Nephron (organoid): ENCODE measurements around the gene DENND1B.

Experiments
- H3K27ac Mint-ChIP-seq, 3 experiments: 2 replicates each; pipeline ENCODE4 v1.8.0; 2020; ENCODE audit warnings: mixed read lengths in 3 of 3, mild to moderate bottlenecking in 2 of 3, moderate library complexity in 1 of 3
- H3K27me3 Mint-ChIP-seq: 2 replicates; pipeline ENCODE4 v1.8.0; 2021; ENCODE audit warnings: low read depth, mild to moderate bottlenecking, moderate library complexity, mixed read lengths
- H3K36me3 Mint-ChIP-seq: 2 replicates; pipeline ENCODE4 v1.8.0; 2020; ENCODE audit warnings: low read depth, mixed read lengths
- H3K4me1 Mint-ChIP-seq: 2 replicates; pipeline ENCODE4 v1.8.0; 2020; ENCODE audit warnings: mixed read lengths
- H3K4me3 Mint-ChIP-seq, 3 experiments: 2 replicates each; pipeline ENCODE4 v1.8.0; 2020; ENCODE audit warnings: mild to moderate bottlenecking in 3 of 3, mixed read lengths in 3 of 3, moderate library complexity in 2 of 3
- H3K9me3 Mint-ChIP-seq: 2 replicates; pipeline ENCODE4 v1.8.0; 2020; ENCODE audit warnings: mixed read lengths
- TF ChIP-seq, protein P1 (sequence below), 3 experiments: fragments of 200-600 bp; sonication (generic); IDR thresholded peaks; one replicate each; pipeline ENCODE4 v1.5.0; 2021; ENCODE audit warnings: antibody characterized with exemption in 3 of 3; ENCODE audit not compliant: unreplicated experiment in 3 of 3

Gene DENND1B

DNA sequence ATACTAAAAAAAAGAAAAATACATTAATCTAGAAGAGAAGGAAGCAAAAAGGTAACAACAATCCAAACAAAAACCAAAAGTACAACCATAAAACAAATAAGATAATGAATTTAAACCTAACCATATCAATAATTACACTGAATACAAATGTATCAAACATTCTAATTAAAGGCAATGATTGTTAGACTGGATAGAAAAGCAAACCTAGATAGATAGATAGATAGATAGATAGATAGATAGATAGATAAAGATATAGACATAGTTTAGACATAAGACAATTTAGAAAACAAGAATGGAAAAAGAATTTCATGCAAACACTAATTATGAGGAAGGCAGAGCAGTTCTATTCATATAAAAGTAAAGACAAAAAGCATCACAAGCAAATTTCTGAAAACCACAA, 24.9 kb downstream of the DENND1B start:
- Mint-ChIP-seq H3K4me1 (no peaks in the 10 kb centered on the region), H3K36me3 (peaks cover 39% of the 10 kb centered on the region), H3K27me3 (no peaks in the 10 kb centered on the region), H3K9me3 (peaks cover 6% of the 10 kb centered on the region), H3K4me3 (no peak overlapping the region), H3K27ac (no peak overlapping the region)
- TF ChIP-seq, protein P1, sequence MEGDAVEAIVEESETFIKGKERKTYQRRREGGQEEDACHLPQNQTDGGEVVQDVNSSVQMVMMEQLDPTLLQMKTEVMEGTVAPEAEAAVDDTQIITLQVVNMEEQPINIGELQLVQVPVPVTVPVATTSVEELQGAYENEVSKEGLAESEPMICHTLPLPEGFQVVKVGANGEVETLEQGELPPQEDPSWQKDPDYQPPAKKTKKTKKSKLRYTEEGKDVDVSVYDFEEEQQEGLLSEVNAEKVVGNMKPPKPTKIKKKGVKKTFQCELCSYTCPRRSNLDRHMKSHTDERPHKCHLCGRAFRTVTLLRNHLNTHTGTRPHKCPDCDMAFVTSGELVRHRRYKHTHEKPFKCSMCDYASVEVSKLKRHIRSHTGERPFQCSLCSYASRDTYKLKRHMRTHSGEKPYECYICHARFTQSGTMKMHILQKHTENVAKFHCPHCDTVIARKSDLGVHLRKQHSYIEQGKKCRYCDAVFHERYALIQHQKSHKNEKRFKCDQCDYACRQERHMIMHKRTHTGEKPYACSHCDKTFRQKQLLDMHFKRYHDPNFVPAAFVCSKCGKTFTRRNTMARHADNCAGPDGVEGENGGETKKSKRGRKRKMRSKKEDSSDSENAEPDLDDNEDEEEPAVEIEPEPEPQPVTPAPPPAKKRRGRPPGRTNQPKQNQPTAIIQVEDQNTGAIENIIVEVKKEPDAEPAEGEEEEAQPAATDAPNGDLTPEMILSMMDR (IDR thresholded peaks at IDR 0.05; ENCODE audit: unreplicated experiment in 3 of 3) = no peak

DNA sequence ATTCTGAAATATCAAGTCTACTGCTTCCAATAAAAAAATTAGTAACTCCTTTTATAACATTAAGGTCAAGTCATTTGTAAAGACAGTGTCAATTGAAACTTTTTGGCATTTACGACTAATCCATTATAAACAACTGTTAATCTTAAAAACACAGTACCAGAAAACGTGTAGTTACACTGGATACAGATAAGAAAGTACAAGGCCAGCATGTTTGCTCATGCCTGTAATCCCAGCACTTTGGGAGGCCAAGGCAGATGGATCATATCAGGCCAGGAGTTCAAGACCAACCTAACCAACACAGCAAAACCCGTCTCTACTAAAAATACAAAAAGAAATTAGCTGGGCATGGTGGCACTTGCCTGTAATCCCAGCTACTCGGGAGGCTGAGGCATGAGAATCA, 29.4 kb downstream of the DENND1B start:
- Mint-ChIP-seq H3K27me3 (no peaks in the 10 kb centered on the region), H3K36me3 (peaks cover 30% of the 10 kb centered on the region), H3K9me3 (peaks cover 11% of the 10 kb centered on the region), H3K4me3 (no peak overlapping the region), H3K27ac (no peak overlapping the region), H3K4me1 (no peaks in the 10 kb centered on the region)
- TF ChIP-seq, protein P1 (IDR thresholded peaks at IDR 0.05; ENCODE audit: unreplicated experiment in 3 of 3) = no peak

DNA sequence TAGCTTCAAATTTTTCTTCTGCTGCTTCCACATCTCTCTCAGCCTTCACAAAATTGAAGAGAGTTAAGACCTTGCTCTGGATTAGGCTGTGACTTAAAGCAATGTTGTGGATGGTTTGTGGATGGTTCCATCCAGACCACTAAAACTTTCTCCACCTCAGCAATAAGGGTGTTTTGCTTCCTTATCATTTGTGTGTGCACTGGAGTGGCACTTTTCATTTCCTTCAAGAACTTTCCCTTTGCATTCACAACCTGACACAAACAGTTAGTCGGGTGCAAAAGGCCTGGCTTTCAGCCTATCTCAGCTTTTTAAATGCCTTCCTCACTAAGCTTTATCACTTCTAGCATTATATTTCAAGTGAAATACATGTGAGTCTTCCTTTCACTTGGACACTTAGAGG, 30.3 kb downstream of the DENND1B start:
- Mint-ChIP-seq H3K36me3 (peaks cover 27% of the 10 kb centered on the region), H3K27me3 (no peaks in the 10 kb centered on the region), H3K4me3 (no peak overlapping the region), H3K9me3 (peaks cover 11% of the 10 kb centered on the region), H3K27ac (no peak overlapping the region), H3K4me1 (no peaks in the 10 kb centered on the region)
- TF ChIP-seq, protein P1 (IDR thresholded peaks at IDR 0.05; ENCODE audit: unreplicated experiment in 3 of 3) = no peak

DNA sequence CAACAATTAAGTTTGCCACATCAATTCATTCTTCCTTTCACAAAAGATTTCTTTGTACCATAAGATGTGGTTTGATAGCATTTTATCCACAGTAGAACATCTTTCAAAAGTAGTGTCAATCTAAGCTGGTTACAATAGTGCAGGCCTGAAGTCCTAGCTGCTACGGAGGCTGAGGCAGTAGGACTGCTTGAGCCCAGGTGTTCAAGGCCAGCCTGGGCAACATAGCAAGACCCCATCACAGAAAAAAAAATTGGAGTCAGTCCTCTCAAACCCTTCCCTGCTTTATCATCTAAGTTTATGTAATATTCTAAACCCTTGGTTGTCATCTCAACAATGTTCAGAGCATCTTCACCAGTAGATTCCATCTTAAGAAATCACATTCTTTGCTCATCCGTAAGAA, 31.7 kb downstream of the DENND1B start:
- no peak overlapping the region for H3K27ac Mint-ChIP-seq
- H3K9me3 Mint-ChIP-seq = peaks cover 11% of the 10 kb centered on the region
- no peaks in the 10 kb centered on the region for H3K4me1 Mint-ChIP-seq
- H3K36me3 Mint-ChIP-seq = peaks cover 22% of the 10 kb centered on the region
- no peak overlapping the region for H3K4me3 Mint-ChIP-seq
- TF ChIP-seq, protein P1 (IDR thresholded peaks at IDR 0.05; ENCODE audit: unreplicated experiment in 3 of 3) = no peak
- H3K27me3 Mint-ChIP-seq = no peaks in the 10 kb centered on the region

DNA sequence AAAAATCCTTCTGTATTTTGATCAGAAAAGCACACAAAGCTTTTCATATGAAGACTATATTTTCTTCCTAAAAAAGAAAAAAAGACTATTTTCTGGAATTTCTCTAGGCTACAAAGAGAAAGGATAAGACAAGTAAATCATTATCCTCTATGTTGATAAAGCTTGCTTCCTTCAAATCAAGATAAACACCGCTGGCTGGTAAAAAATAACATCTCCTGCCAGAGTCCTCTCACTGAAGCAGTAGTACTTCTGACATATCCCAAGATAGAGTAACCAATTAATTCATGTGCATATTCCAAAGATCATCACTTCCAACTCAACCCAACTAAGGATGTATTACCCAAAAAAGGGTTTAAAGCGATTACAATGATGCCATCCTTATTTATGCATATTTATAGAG, 34.3 kb downstream of the DENND1B start:
- Mint-ChIP-seq H3K9me3 (peaks cover 5% of the 10 kb centered on the region), H3K27me3 (no peaks in the 10 kb centered on the region), H3K36me3 (peaks cover 7% of the 10 kb centered on the region), H3K4me1 (no peaks in the 10 kb centered on the region), H3K4me3 (no peak overlapping the region), H3K27ac (no peak overlapping the region)
- TF ChIP-seq, protein P1 (IDR thresholded peaks at IDR 0.05; ENCODE audit: unreplicated experiment in 3 of 3) = no peak

DNA sequence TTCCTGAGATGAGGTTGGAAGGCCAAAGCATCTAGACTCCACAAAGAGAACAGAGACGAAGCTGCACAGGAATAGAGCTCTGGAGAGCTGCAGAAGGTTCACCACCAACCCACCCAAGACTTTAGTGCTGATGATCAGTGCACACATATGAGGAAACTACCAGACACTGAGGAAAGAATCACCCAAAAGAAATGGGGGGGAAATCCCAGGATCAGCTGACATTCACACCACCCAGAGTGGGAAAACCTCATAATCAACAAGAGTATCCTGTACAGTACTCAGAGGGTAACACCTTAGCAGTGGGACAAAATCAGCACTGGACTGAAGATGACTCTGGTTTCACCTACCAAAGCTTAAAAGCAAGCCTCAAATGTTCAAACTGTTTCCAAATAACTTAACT, 36.4 kb downstream of the DENND1B start:
- H3K9me3 Mint-ChIP-seq = no peaks in the 10 kb centered on the region
- no peak overlapping the region for H3K4me3 Mint-ChIP-seq
- H3K27me3 Mint-ChIP-seq = no peaks in the 10 kb centered on the region
- TF ChIP-seq, protein P1 (IDR thresholded peaks at IDR 0.05; ENCODE audit: unreplicated experiment in 3 of 3) = no peak
- no peak overlapping the region for H3K27ac Mint-ChIP-seq
- H3K36me3 Mint-ChIP-seq = peaks cover 4% of the 10 kb centered on the region
- H3K4me1 Mint-ChIP-seq = no peaks in the 10 kb centered on the region
